Loucy (cell line): Measurements from ENCODE around the gene ARHGAP26.

Experiments used
- H2AFZ ChIP-seq: fragments of 200-600 bp; sonication (generic); 2 replicates; pipeline ENCODE4 v1.6.0; 2016; ENCODE audit warnings: antibody characterized with exemption, mild to moderate bottlenecking, low read length, moderate library complexity
- H3F3A ChIP-seq: fragments of 200-600 bp; 2 replicates; pipeline ENCODE4 v1.6.0; 2016; ENCODE audit warnings: antibody characterized with exemption, low read depth, mild to moderate bottlenecking
- H3K27me3 ChIP-seq: fragments of 200-600 bp; sonication (generic); 2 replicates; pipeline ENCODE4 v1.6.1; 2014; ENCODE audit warnings: low read length, mild to moderate bottlenecking; ENCODE audit not compliant: insufficient read depth, poor library complexity, severe bottlenecking
- H3K36me3 ChIP-seq: fragments of 200-600 bp; sonication (generic); 2 replicates; pipeline ENCODE4 v1.6.1; 2016; ENCODE audit warnings: low read length; ENCODE audit not compliant: insufficient read depth
- H3K4me1 ChIP-seq: fragments of 200-600 bp; sonication (generic); 2 replicates; pipeline ENCODE4 v1.5.1; 2014; ENCODE audit warnings: low read length, mild to moderate bottlenecking; ENCODE audit not compliant: insufficient read depth, poor library complexity, severe bottlenecking
- H3K4me2 ChIP-seq: fragments of 200-600 bp; sonication (generic); 2 replicates; pipeline ENCODE4 v1.6.0; 2014; ENCODE audit warnings: antibody characterized with exemption, low read length, low read depth, mild to moderate bottlenecking; ENCODE audit not compliant: poor library complexity, severe bottlenecking
- H3K4me3 ChIP-seq: fragments of 200-600 bp; sonication (generic); 2 replicates; pipeline ENCODE4 v1.5.1; 2014; ENCODE audit warnings: low read length, mild to moderate bottlenecking, mixed read lengths; ENCODE audit not compliant: poor library complexity, severe bottlenecking
- H3K79me2 ChIP-seq: fragments of 200-600 bp; sonication (generic); 2 replicates; pipeline ENCODE4 v1.6.1; 2014; ENCODE audit warnings: low read length; ENCODE audit not compliant: insufficient read depth
- H3K9ac ChIP-seq: fragments of 200-600 bp; sonication (generic); 2 replicates; pipeline ENCODE4 v1.6.0; 2014; ENCODE audit warnings: mild to moderate bottlenecking, low read depth, low read length, moderate library complexity; ENCODE audit not compliant: poor library complexity, severe bottlenecking
- H3K9me2 ChIP-seq: fragments of 200-600 bp; sonication (generic); replicated peaks from 2 replicates; pipeline ENCODE4 v1.6.1; 2016; ENCODE audit warnings: low read depth, low read length, mixed read lengths
- H3K9me3 ChIP-seq: fragments of 200-600 bp; sonication (generic); 2 replicates; pipeline ENCODE4 v1.6.1; 2014; ENCODE audit warnings: mild to moderate bottlenecking, antibody characterized with exemption, low read length, low read depth; ENCODE audit not compliant: insufficient read depth
- H4K20me1 ChIP-seq: fragments of 200-600 bp; sonication (generic); 2 replicates; pipeline ENCODE4 v1.6.0; 2014; ENCODE audit warnings: antibody characterized with exemption, low read length, mild to moderate bottlenecking; ENCODE audit not compliant: insufficient read depth, poor library complexity, severe bottlenecking
- EZH2phosphoT487 ChIP-seq: fragments of 200-600 bp; IDR thresholded peaks from 2 replicates; pipeline ENCODE4 v1.6.1; 2018; ENCODE audit warnings: antibody characterized with exemption, mild to moderate bottlenecking, moderate library complexity, borderline replicate concordance
- TF ChIP-seq, protein P1 (sequence below): fragments of 200-600 bp; sonication (generic); conservative IDR thresholded peaks from 2 replicates; pipeline ENCODE4 v1.5.1; 2014; ENCODE audit warnings: mild to moderate bottlenecking, antibody characterized with exemption, low read length

Gene ARHGAP26

DNA sequence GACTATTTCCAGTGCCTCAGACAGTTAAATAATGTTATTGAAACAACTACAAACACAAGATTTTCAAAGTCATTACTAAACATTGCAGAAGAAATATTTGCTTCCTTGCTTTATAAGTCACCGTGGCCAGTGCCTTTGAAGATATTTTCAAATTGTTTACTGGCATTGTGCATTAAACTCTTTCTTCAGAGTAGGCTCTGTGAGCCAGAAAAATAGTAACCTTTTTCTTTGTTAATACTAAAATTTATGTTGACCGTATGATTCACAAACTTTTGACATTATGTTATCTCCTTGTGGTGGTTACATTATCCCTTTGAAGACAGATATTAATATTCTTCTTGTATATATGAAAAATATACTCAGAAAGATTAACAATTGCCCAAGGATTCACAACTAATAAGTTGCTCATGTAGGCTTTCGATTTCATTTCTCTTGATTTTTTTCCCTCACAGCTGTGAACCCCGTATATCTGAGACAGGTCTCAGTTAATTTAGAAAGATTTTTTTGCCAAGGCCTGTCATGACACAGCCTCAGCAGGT lies 493.2 kb downstream of the ARHGAP26 start:
- Histone ChIP-seq H4K20me1 (no peaks in the 10 kb centered on the region), H3K79me2 (no peaks in the 10 kb centered on the region), H3K9me2 (no peaks in the 10 kb centered on the region), H3K9me3 (0 out of 2 replicates have a peak, but pooled peaks cover 8% of the 10 kb centered on the region), H3K4me2 (no peak overlapping the region), H3K36me3 (no peaks in the 10 kb centered on the region), H2AFZ (no peak overlapping the region), H3K9ac (no peak overlapping the region), H3K4me1 (no peaks in the 10 kb centered on the region), H3K4me3 (no peak overlapping the region), H3F3A (no peaks in the 10 kb centered on the region), H3K27me3 (no peaks in the 10 kb centered on the region)
- TF ChIP-seq, protein P1, sequence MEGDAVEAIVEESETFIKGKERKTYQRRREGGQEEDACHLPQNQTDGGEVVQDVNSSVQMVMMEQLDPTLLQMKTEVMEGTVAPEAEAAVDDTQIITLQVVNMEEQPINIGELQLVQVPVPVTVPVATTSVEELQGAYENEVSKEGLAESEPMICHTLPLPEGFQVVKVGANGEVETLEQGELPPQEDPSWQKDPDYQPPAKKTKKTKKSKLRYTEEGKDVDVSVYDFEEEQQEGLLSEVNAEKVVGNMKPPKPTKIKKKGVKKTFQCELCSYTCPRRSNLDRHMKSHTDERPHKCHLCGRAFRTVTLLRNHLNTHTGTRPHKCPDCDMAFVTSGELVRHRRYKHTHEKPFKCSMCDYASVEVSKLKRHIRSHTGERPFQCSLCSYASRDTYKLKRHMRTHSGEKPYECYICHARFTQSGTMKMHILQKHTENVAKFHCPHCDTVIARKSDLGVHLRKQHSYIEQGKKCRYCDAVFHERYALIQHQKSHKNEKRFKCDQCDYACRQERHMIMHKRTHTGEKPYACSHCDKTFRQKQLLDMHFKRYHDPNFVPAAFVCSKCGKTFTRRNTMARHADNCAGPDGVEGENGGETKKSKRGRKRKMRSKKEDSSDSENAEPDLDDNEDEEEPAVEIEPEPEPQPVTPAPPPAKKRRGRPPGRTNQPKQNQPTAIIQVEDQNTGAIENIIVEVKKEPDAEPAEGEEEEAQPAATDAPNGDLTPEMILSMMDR = no peak
- TF ChIP-seq EZH2phosphoT487 = no peak

GRCh38 chr5:143265995-143266394 lies 495.8 kb downstream of the ARHGAP26 start:
- Histone ChIP-seq H3K9me2 (no peaks in the 10 kb centered on the region), H3K9ac (no peak overlapping the region), H3F3A (no peaks in the 10 kb centered on the region), H3K4me2 (no peak overlapping the region), H3K4me3 (no peak overlapping the region), H2AFZ (no peak overlapping the region), H3K36me3 (no peaks in the 10 kb centered on the region), H3K9me3 (0 out of 2 replicates have a peak, but pooled peaks cover 8% of the 10 kb centered on the region), H3K79me2 (no peaks in the 10 kb centered on the region), H3K4me1 (no peaks in the 10 kb centered on the region), H3K27me3 (no peaks in the 10 kb centered on the region), H4K20me1 (no peaks in the 10 kb centered on the region)
- no peak for TF ChIP-seq EZH2phosphoT487
- TF ChIP-seq, protein P1 = no peak

- no peaks in the 10 kb centered on the region for H3F3A ChIP-seq
- TF ChIP-seq, protein P1 = no peak
- no peak for TF ChIP-seq EZH2phosphoT487
Observed at GRCh38 chr5:143267186-143267585, 497.0 kb downstream of the ARHGAP26 start.

More at GRCh38 chr5:143267186-143267585, 497.0 kb downstream of the ARHGAP26 start:
- Histone ChIP-seq H3K9me3 (0 out of 2 replicates have a peak, but pooled peaks cover 8% of the 10 kb centered on the region), H3K4me1 (no peaks in the 10 kb centered on the region), H2AFZ (no peak overlapping the region), H3K9ac (no peak overlapping the region), H3K27me3 (no peaks in the 10 kb centered on the region), H3K36me3 (no peaks in the 10 kb centered on the region), H3K4me3 (no peak overlapping the region), H3K4me2 (no peak overlapping the region), H3K9me2 (no peaks in the 10 kb centered on the region), H4K20me1 (no peaks in the 10 kb centered on the region), H3K79me2 (no peaks in the 10 kb centered on the region)
